ENCODE results near the gene AOPEP. TPM values are rescaled to one million over a fixed set of nuclear protein-coding genes. Genes with fewer than 3 reads are reported as not detected.

Gene AOPEP
- total RNA-seq, 1 donor from 2014 or later: 305 TPM

DNA sequence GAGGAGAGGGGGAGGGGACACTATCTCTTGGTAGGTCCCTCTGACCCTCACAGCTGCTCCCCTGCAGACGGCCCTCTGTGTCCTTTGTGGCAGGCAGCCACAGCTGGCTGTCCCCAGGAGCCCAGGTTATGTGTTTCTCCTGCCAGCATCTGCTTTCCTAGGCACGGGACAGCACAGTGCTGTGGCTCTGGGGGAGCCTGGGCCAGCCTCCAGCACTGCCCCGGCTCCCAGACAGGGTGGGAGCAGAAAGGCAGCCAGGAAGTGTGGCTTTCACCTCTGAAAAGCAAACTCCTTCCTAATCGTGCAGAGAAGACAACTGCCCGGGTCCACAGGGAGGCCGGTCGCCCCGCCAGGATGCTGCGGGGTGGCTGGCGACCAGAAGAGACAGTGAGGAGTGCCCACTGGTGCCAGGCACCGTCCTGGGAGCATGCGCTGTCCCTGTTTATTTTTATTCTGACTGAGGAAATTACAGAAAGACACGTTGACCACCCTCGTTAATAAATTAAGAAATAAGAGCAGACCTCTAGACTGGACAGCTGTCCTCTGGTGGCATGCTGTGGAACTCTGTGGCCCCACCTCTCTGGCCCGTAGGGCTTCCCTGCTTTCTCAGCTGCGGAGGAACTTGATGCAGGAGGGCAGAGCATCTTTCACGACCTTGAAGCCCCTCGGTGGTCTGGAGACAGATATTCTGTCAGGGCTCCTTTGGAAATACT, 350.7 kb downstream of the AOPEP start:
- Histone ChIP-seq H3K9me3 (no peaks in the 10 kb centered on the region), H3K4me3 (peak overlapping the region; percentile 3 to 12), H3K36me3 (peaks cover 0 to 24% of the 10 kb centered on the region in 2 donors), H3K27me3 (no peaks in the 10 kb centered on the region), H3K4me1 (peaks cover 96% of the 10 kb centered on the region), H3K27ac (peak overlapping the region; percentile 78)
- DNase-seq (ENCODE audit: extremely low spot score in 2 of 2): no peak
- TF ChIP-seq, protein P1, sequence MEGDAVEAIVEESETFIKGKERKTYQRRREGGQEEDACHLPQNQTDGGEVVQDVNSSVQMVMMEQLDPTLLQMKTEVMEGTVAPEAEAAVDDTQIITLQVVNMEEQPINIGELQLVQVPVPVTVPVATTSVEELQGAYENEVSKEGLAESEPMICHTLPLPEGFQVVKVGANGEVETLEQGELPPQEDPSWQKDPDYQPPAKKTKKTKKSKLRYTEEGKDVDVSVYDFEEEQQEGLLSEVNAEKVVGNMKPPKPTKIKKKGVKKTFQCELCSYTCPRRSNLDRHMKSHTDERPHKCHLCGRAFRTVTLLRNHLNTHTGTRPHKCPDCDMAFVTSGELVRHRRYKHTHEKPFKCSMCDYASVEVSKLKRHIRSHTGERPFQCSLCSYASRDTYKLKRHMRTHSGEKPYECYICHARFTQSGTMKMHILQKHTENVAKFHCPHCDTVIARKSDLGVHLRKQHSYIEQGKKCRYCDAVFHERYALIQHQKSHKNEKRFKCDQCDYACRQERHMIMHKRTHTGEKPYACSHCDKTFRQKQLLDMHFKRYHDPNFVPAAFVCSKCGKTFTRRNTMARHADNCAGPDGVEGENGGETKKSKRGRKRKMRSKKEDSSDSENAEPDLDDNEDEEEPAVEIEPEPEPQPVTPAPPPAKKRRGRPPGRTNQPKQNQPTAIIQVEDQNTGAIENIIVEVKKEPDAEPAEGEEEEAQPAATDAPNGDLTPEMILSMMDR (IDR thresholded peaks at IDR 0.05): no peak
- no peak for TF ChIP-seq POLR2A (IDR thresholded peaks at IDR 0.05)
- TF ChIP-seq POLR2AphosphoS5 (IDR thresholded peaks at IDR 0.05; ENCODE audit: insufficient read depth in 1 of 2, low read depth in 1 of 2): no peak
- intact Hi-C loops (cut with DNase I): no loop called here

DNA sequence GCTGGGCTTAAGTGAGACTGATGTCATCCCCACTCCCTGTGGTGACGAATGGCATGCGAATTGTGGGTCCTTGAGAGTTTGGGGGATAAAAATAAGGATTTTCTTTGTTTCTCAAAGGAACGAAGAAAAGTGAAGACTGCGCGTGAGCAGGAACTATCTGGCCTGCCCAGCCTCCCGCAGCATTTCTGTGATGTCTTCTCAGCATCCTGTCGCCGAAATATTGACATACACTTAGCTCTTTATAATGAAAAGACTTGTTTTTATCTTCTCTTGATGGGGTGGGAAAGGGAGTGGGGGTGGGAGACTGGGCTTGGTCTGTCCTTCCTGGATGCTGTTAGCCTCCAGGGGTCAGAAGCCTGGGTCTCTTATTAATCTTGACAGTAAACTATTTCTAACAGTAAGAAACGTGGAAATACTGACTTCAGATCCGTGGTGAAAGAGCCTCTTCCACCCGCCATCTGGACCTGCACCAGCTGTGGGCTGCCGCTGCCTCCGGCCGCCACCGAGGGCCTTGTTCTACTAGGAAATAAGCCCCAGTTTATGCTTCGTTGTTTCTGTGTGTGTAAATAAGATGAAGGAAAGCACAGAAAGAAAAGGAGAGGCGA, 351.4 kb downstream of the AOPEP start:
- Histone ChIP-seq H3K4me3 (peak overlapping the region in 1 of 2 donors; percentile 12), H3K36me3 (peaks cover 0 to 30% of the 10 kb centered on the region in 2 donors), H3K27ac (peak overlapping the region; percentile 78), H3K9me3 (no peaks in the 10 kb centered on the region), H3K4me1 (peaks cover 95% of the 10 kb centered on the region), H3K27me3 (no peaks in the 10 kb centered on the region)
- no peak for DNase-seq (ENCODE audit: extremely low spot score in 2 of 2)
- TF ChIP-seq, protein P1 (IDR thresholded peaks at IDR 0.05): no peak
- TF ChIP-seq POLR2AphosphoS5 (IDR thresholded peaks at IDR 0.05; ENCODE audit: insufficient read depth in 1 of 2, low read depth in 1 of 2) (no peak), POLR2A (IDR thresholded peaks at IDR 0.05) (no peak)
- intact Hi-C loops (cut with DNase I): no loop called here

DNA sequence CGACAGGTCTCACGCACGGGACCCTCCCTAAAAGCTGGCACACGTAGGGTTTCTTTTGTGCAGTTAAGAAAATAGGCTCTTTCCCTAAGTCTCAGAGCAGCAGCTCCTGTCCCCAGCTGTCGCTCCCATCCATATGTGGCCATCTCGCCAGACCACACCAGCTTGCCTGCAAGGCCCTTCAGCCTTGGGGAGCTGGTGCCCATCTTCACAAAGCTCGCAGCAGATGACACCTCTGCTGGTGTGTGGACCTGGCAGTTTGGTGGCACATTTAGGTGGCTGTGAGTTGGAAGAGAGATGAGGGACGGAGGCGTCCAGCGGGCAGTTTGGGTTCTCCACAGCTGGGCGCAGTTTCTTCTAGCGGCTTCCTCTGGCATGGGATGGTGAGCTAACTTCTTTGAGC, 352.0 kb downstream of the AOPEP start:
- Histone ChIP-seq H3K27me3 (no peaks in the 10 kb centered on the region), H3K4me1 (peaks cover 93% of the 10 kb centered on the region), H3K9me3 (no peaks in the 10 kb centered on the region), H3K27ac (peak overlapping the region; percentile 78), H3K4me3 (peak overlapping the region in 1 of 2 donors; percentile 10), H3K36me3 (peaks cover 0 to 36% of the 10 kb centered on the region in 2 donors)
- no peak for DNase-seq (ENCODE audit: extremely low spot score in 2 of 2)
- intact Hi-C loops (cut with DNase I): no loop called here
- TF ChIP-seq POLR2A (IDR thresholded peaks at IDR 0.05) (no peak), POLR2AphosphoS5 (IDR thresholded peaks at IDR 0.05; ENCODE audit: insufficient read depth in 1 of 2, low read depth in 1 of 2) (no peak)
- TF ChIP-seq, protein P1 (IDR thresholded peaks at IDR 0.05): no peak

DNA sequence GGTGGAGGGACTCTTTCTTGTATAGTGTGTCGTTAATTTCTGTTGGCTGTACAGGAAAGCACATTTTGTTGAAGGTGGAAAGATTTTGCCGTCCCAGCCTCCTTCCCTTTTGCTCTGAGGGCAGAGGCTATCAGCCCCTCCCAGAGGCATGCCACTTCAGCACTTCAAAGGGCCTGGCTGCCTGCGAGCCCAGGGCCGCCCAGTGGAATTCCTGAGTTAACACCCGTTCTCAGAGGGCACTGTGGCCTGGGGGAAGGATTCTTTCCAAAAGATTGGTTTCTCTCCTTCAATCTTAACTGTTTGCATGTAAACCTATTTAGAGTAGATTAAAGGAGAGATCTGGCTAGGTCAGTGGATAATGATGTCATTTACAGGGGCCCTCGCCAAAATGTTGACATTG, 352.4 kb downstream of the AOPEP start:
- no peaks in the 10 kb centered on the region for H3K27me3 ChIP-seq
- H3K36me3 ChIP-seq: peaks cover 0 to 39% of the 10 kb centered on the region in 2 donors
- H3K27ac ChIP-seq: peak overlapping the region; percentile 78
- TF ChIP-seq POLR2AphosphoS5 (IDR thresholded peaks at IDR 0.05; ENCODE audit: insufficient read depth in 1 of 2, low read depth in 1 of 2) (no peak), POLR2A (IDR thresholded peaks at IDR 0.05) (no peak)
- TF ChIP-seq, protein P1 (IDR thresholded peaks at IDR 0.05): no peak
- no peak overlapping the region for H3K4me3 ChIP-seq
- no peaks in the 10 kb centered on the region for H3K9me3 ChIP-seq
- H3K4me1 ChIP-seq: peaks cover 91% of the 10 kb centered on the region
- intact Hi-C loops (cut with DNase I): no loop called here
- no peak for DNase-seq (ENCODE audit: extremely low spot score in 2 of 2)

DNA sequence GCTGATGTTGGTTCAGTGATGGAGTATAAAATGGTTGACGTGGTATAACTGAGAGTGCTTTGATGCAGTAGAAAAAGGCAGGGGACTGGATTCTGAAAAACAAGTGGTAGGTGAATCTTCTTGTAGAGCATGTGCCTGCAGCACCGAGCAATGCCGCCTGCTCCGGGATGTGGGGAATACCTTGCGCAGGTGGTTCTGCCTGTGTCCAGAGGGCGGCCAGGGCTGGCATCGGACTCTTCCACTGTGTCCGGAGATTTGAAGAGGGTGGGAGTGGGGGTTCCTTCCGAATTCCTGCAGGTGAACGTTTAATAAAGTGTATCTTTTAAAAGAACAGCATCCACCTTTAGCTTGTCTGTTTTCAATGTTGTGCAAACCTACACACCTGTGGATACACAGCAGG, 353.0 kb downstream of the AOPEP start:
- peak overlapping the region; percentile 78 for H3K27ac ChIP-seq

More for the DNA sequence above, 353.0 kb downstream of the AOPEP start:
- intact Hi-C loops (cut with DNase I): no loop called here
- Histone ChIP-seq H3K27me3 (no peaks in the 10 kb centered on the region), H3K36me3 (peaks cover 0 to 39% of the 10 kb centered on the region in 2 donors), H3K4me3 (no peak overlapping the region), H3K9me3 (no peaks in the 10 kb centered on the region), H3K4me1 (peaks cover 93% of the 10 kb centered on the region)
- DNase-seq (ENCODE audit: extremely low spot score in 2 of 2): no peak
- TF ChIP-seq POLR2AphosphoS5 (IDR thresholded peaks at IDR 0.05; ENCODE audit: insufficient read depth in 1 of 2, low read depth in 1 of 2) (no peak), POLR2A (IDR thresholded peaks at IDR 0.05) (no peak)
- TF ChIP-seq, protein P1 (IDR thresholded peaks at IDR 0.05): no peak
